ENCODE measurements around the gene AIFM2.

- TF ChIP-seq MLLT1 (IDR thresholded peaks at IDR 0.05) (no peak), RAD21 (IDR thresholded peaks at IDR 0.05; ENCODE audit: insufficient read depth, low read depth, low read length) (no peak), ATF7 (IDR thresholded peaks at IDR 0.05; ENCODE audit: low read depth) (no peak), RELB (IDR thresholded peaks at IDR 0.05; ENCODE audit: low read depth) (no peak), HDAC6 (IDR thresholded peaks at IDR 0.05; ENCODE audit: unreplicated experiment) (no peak), NFYB (IDR thresholded peaks at IDR 0.05; ENCODE audit: insufficient read depth, low read depth, low read length) (no peak), EZH2 (IDR thresholded peaks at IDR 0.05; ENCODE audit: borderline replicate concordance, control insufficient read depth, low read depth, low read length) (no peak), MXI1 (IDR thresholded peaks at IDR 0.05; ENCODE audit: low read depth, low read length) (no peak), KLF5 (IDR thresholded peaks at IDR 0.05; ENCODE audit: partially characterized antibody) (no peak), RB1 (IDR thresholded peaks at IDR 0.05; ENCODE audit: borderline replicate concordance) (no peak), JUND (IDR thresholded peaks at IDR 0.05; ENCODE audit: low read depth, low read length) (no peak)
- TF ChIP-seq, protein P1, sequence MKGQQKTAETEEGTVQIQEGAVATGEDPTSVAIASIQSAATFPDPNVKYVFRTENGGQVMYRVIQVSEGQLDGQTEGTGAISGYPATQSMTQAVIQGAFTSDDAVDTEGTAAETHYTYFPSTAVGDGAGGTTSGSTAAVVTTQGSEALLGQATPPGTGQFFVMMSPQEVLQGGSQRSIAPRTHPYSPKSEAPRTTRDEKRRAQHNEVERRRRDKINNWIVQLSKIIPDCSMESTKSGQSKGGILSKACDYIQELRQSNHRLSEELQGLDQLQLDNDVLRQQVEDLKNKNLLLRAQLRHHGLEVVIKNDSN (IDR thresholded peaks at IDR 0.05; ENCODE audit: borderline replicate concordance, extremely low read length, insufficient read depth, low read depth, low read length) = no peak
Observed at GRCh38 chr10:70147259-70147625, 14.6 kb upstream of the AIFM2 start.

Data from GM12878 (cell line).